ENCODE data around the gene NFIC.

NFIC gene

GRCh38 chr19:3433805-3434540 is 67.6 kb downstream of the NFIC start:
- no peak for TF ChIP-seq CTCF (IDR thresholded peaks at IDR 0.05)

DNA sequence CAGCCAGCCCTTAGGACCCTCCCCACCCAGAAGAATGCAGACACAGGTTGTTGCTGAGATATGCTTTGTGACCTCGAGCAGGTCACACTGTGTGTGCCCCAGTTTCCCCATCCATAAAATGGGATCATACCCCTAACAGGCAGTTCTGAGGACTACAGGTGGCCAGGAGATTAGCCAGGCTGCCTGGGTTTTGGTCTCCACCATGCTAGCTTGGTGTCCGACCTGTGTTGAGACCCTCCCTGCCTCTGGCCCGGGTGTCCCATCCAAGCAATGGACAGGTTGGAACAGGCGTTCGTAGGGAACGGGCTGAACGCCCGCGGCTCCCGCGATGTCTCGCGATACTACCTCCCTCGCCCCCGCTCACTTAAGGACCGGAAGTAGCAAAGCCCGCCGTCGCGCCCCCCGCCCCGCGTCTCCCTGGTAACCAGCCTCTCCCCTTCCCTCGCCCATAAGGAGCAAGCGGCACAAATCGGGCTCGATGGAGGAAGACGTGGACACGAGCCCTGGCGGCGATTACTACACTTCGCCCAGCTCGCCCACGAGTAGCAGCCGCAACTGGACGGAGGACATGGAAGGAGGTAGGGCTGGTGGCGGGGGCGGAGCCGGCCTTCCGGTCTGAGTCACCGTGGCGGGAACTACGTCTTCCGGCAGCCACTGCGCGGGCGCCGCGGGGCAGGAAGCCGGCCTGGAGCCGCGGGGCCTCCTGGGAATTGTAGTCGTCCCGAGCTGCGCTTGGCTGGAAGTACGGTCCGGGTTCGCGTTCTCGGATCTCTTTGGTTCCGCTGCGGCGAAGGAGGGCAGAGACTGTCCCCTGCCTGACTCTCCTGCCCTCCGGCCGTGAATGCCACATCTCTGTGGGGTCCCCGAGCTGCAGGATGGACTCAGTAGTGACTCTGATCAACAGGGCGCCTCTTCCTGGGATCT is 68.5 kb downstream of the NFIC start:
- TF ChIP-seq CTCF (IDR thresholded peaks at IDR 0.05), result no peak

- peak; percentile 42; the same call in 1 of the 2 replicates for TF ChIP-seq CTCF (IDR thresholded peaks at IDR 0.05)
These were observed 73.7 kb downstream of the NFIC start for GRCh38 chr19:3440082-3440481.

- TF ChIP-seq CTCF (IDR thresholded peaks at IDR 0.05), result no peak
These were observed 75.0 kb downstream of the NFIC start for GRCh38 chr19:3441089-3441985.

DNA sequence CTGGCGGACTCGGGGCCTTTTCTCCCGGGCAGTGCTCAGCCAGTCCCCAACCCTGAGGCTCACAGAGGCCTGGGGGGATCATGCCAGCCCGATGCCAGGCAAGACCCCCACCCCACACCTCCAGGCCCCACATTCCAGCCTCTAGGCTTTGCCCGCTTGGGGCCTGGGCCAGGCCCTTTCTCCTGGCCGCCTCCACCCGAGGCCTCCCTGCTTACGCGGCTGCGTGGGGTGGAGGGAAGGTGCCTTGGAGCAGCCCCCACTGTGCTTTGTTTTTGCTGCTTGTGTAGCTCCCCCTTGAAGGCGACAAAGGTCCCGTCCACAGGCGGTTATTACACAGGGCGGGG is 75.6 kb downstream of the NFIC start:
- no peak for TF ChIP-seq CTCF (IDR thresholded peaks at IDR 0.05)

- no peak for TF ChIP-seq CTCF (IDR thresholded peaks at IDR 0.05)
These were observed 76.2 kb downstream of the NFIC start for GRCh38 chr19:3442487-3443071.
